Measurements from ENCODE around the gene LOXL3.
"Not testable (repeated sequence)": the region's sequence is repeated elsewhere in the genome, so short reads cannot be mapped to it uniquely, and the experiment has no call there.

Gene LOXL3

GRCh38 chr2:74503506-74504475, 50.0 kb downstream of the LOXL3 start:
- DNase-seq = no peak

- no peak for DNase-seq
Observed at GRCh38 chr2:74502720-74503505, 50.8 kb downstream of the LOXL3 start.

DNA sequence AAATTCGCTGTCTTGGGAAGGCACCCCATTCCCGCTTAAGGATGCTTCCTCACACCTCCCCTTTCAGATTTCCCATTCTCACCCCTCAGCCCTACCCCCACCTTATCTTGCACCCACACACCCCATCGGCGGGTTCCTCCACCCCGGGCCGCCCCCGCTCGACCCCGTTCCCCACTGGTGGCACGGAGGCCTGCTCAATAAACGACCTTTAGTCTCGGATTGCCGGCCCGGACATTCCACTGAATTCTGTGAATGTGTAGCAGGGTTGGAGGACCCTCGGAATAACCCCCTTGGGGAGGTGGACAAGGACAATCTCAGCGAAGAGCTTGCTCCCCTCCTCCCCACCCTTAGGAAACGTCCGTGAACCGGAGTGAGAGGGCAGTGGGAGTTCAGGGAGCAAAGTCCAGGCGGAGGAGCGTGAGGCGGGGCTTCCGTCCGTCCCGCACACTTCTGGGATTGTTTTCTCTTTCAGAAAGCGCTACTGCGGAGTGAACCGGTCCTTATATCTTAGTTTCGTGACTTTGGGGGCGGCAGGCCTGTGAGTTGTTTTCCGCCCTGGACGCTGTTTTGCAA, 51.5 kb downstream of the LOXL3 start:
- no peak for DNase-seq

GRCh38 chr2:74501335-74502071, 52.2 kb downstream of the LOXL3 start:
- no peak for DNase-seq

- no peak for DNase-seq
Observed at GRCh38 chr2:74500578-74500946, 53.2 kb downstream of the LOXL3 start.

DNA sequence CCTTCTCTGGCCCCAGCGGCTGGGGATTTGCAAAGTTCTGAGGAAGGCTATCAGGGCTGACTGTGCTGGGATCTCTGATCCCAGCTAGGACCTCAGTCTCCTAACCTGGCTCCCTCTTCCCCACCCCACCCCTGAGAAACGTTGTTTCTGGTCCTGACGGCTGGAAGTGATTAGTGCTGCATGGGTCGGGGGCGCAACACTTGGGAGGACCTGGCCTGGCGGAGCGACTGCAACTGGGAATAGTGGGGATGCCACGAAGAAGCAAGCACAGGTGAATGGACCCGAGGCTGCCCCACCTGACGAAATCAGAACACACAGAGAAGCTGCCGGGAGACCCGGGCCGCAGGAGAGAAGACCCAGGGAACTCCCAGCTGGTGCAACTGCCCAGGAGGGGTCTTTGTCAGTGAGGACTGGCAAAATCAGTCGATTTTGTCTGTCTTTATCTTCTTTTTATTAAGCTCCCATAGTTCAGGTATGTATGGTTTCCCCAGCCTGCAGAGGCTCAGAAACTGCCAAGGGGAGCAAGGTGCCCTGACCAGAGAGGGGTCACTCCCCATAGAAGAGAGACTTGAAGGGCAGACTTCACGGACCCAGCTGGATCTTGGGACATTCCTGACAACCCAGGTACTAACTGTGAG, 53.7 kb downstream of the LOXL3 start:
- no peak for DNase-seq

DNA sequence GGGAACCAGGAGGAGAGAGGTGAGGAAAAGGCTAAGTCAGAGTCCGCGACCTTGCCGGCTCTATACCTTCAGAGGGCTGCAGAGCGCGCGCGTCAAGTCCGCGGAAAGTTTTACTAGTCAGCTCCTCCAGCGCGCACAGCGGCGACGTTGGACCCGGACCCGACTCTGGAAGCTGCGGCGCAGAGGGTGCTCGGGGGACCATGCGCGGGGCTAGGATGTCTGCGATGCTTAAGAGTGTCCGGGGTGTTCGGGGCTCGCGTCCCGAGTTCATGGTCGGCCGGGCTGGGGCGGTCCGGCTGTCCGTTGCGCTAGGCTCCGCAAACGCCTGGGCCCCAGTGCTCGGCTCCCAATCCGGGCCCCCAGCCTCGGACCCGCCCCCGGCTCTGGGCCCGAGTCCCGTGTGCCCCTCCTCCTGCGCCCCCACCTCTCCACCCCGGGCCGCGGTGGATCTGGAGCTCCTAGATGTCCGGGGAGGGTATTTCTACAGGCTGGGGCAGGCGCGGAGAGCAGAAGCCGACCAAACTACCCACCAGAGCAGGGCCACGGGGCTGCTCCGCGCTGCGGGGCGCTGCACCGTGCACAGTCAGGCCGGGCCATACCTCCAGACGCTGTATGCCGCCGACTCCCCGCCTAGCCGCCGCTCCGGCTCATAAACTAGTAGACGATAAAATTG, 54.3 kb downstream of the LOXL3 start, which contains the start of gene LBX2:
LBX2 (minus strand) TSS at position 337 of the 673 bp plus-strand sequence; CDS start at position 271, 66 bp downstream.
- no peak for DNase-seq

GRCh38 chr2:74498500-74499266, 55.1 kb downstream of the LOXL3 start:
- DNase-seq = no peak

- no peak for DNase-seq
Observed at GRCh38 chr2:74497777-74498499, 55.8 kb downstream of the LOXL3 start.

GRCh38 chr2:74496997-74497776, 56.6 kb downstream of the LOXL3 start:
- no peak for DNase-seq

DNA sequence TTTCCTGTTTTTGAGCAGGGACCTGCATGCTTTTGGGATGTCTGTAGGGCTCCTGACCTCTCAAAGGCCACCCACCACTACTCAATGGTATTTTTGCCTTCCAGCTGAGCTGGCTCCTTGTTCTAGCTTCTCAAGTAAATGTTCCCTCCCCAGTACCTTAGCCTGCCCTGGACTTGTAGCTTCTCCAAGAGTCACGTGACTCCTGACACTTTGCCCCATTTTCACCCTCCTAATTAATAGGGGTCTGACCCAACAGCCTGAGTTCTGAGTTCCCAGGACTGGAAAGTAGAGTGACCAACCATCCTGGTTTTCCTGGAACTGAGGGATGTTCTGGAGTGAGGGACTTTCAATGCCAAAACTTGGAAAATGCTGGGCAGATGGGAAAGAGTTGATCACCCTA, 58.3 kb downstream of the LOXL3 start:
- DNase-seq = no peak

GRCh38 chr2:74493546-74493945, 60.2 kb downstream of the LOXL3 start:
- DNase-seq = no peak

DNA sequence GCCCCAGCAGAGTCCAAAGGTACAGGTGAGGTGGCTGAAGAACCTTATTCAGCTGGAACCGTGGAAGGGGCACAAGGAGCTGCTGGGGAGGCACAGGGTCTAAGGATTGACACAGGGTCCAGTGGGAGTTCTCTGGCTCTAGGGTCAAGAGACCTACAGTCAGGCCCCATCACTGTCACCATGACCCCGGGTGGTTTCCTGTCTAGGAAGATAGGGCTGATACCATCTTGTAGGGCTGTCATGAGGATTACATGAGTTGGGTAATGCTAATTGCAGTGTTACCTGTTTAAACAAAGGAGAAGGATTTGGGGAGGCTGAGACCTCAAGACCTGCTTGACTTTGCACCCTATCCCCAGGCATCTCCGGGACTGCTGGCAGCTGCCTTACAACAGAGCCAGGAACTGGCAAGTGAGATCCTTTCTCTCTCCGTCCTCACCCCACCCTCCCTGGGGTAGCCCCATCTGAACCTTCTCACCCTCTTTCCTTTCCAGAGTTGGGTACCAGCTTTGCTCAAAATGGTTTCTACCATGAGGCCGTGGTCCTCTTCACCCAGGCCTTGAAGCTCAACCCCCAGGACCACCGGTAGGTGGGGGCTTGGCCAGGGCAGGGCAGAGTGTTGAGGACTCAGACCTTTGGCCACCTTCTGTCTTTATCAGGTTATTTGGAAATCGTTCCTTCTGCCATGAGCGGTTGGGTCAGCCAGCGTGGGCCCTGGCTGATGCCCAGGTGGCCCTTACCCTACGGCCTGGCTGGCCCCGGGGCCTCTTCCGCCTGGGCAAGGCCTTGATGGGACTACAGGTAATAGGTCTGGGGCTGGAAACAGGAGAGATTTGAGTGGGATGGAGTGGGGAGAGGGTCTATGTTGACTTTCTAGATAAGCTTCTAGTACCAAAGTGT, 61.8 kb downstream of the LOXL3 start:
- no peak for DNase-seq

GRCh38 chr2:74489906-74490305, 63.8 kb downstream of the LOXL3 start:
- no peak for DNase-seq

DNA sequence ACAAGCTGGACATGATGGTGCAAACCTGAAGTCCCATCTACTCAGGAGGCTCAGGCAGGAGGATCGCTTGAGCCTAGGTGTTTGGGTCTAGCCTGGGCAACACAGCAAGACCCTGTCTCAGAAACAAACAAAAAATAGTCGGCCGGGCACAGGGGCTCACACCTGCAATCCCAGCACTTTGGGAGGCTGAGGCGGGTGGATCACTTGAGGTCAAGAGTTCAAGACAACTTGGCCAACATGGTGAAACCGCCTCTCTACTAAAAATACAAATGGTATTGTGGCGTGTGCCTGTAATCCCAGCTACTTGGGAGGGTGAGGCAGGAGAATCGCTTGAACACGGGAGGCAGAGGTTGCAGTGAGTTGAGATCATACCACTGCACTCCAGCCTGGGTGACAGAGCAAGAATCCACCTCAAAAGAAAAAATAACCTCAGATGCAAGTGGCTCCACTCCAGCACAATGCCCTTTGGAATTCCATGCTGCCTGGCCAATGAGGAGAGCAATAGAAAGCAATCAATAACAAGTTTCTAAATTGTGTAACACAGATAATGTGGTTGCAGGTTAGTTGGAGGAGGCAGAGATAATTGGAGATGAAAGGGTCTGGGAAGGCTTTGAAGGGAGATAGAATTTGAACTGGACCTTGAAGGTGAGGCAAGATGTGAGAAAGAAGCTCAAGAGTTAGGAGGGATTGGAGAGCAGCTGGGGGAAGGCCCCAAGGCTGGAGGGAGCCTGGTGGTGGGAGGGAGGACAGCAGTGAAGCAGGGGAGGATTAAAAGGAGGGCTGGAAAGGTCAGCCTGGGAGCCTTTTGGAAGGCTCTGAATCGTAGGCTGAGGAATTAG, 64.9 kb downstream of the LOXL3 start:
- no peak for DNase-seq

GRCh38 chr2:74486141-74486540, 67.6 kb downstream of the LOXL3 start:
- no peak for DNase-seq

DNA sequence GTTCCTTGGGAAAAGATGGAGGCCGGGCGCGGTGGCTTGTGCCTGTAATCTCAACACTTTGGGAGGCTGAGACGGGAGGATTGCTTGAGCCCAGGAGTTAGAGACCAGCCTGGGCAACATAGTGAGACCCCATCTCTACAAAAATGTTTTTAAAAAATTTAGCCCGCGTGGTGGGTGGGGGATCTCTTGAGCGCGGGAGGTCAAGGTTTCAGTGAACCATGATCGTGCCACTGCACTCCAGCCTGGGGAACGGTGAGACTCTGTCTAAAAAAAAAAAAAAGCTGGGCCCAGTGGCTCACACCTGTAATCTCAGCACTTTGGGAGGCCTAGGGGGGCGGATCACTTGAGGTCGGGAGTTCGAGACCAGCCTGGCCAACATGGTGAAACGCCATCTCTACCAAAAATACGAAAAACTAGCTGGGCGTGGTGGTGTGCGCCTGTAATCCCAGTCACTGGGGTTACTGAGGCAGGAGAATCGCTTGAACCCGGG, 70.0 kb downstream of the LOXL3 start:
- DNase-seq = not testable (repeated sequence)
